ENCODE data around the gene TBC1D32.
"Not testable (repeated sequence)": the region's sequence is repeated elsewhere in the genome, so short reads cannot be mapped to it uniquely, and the experiment has no call there.

The TBC1D32 gene

GRCh38 chr6:121222656-121223055 lies 111.6 kb downstream of the TBC1D32 start:
- no peak overlapping the region for H3K27ac ChIP-seq (ENCODE audit: low read depth, low read length, severe bottlenecking)
- no peaks in the 10 kb centered on the region for H3K4me1 ChIP-seq (ENCODE audit: control insufficient read depth, insufficient read depth, low read length, poor library complexity, severe bottlenecking)
- H3K4me3 ChIP-seq (ENCODE audit: extremely low read depth, insufficient read depth, low read length, poor library complexity, severe bottlenecking), result no peak overlapping the region
- H3K36me3 ChIP-seq (ENCODE audit: control insufficient read depth, insufficient read depth, low read length), result no peaks in the 10 kb centered on the region
- WGBS, 2 experiments (ENCODE audit: insufficient coverage in 2 of 2), result no CpG with 5 or more reads among the region's 3 CpGs
- H3K9me3 ChIP-seq (ENCODE audit: control insufficient read depth, low read length), result no peaks in the 10 kb centered on the region

- H3K4me1 ChIP-seq (ENCODE audit: control insufficient read depth, insufficient read depth, low read length, poor library complexity, severe bottlenecking), result no peaks in the 10 kb centered on the region
- H3K36me3 ChIP-seq (ENCODE audit: control insufficient read depth, insufficient read depth, low read length), result no peaks in the 10 kb centered on the region
- H3K9me3 ChIP-seq (ENCODE audit: control insufficient read depth, low read length), result peaks cover 8% of the 10 kb centered on the region
- H3K27ac ChIP-seq (ENCODE audit: low read depth, low read length, severe bottlenecking), result no peak overlapping the region
- no peak overlapping the region for H3K4me3 ChIP-seq (ENCODE audit: extremely low read depth, insufficient read depth, low read length, poor library complexity, severe bottlenecking)
- WGBS, 2 experiments (ENCODE audit: insufficient coverage in 2 of 2), result 71% methylated on average over 1 of the region's 1 CpG; no CpG with 5 or more reads in 1 of the 2 experiments
Measured at GRCh38 chr6:121216928-121217327, 117.4 kb downstream of the TBC1D32 start.

DNA sequence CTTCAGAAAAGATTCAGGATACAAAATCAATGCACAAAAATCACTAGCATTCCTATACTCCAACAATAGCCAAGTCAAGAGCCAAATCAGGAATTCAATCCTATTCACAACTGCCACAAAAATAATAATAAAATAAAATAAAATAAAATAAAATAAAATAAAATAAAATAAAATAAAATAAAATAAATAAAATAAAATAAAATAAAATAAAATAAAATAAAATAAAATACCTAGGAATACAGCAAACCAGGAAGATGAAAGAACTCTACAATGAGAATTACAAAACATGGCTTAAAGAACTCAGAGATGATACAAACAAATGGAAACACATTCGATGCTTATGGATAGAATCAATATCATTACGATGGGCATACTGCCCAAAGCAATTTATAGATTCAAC lies 120.9 kb downstream of the TBC1D32 start:
- H3K4me3 ChIP-seq (ENCODE audit: extremely low read depth, insufficient read depth, low read length, poor library complexity, severe bottlenecking); H3K4me1 ChIP-seq (ENCODE audit: control insufficient read depth, insufficient read depth, low read length, poor library complexity, severe bottlenecking); H3K9me3 ChIP-seq (ENCODE audit: control insufficient read depth, low read length); H3K36me3 ChIP-seq (ENCODE audit: control insufficient read depth, insufficient read depth, low read length); H3K27ac ChIP-seq (ENCODE audit: low read depth, low read length, severe bottlenecking): not testable (repeated sequence)
- 90% methylated on average over 2 of the region's 2 CpGs; no CpG with 5 or more reads in 1 of the 2 experiments for WGBS, 2 experiments (ENCODE audit: insufficient coverage in 2 of 2)

- no peak overlapping the region for H3K27ac ChIP-seq (ENCODE audit: low read depth, low read length, severe bottlenecking)
- WGBS, 2 experiments (ENCODE audit: insufficient coverage in 2 of 2), result no CpG with 5 or more reads among the region's 5 CpGs
Measured at GRCh38 chr6:121210943-121211342, 123.3 kb downstream of the TBC1D32 start.

GRCh38 chr6:121205569-121205968 lies 128.7 kb downstream of the TBC1D32 start:
- 87 to 94% methylated on average over 2 to 3 of the region's 3 CpGs for WGBS, 2 experiments (ENCODE audit: insufficient coverage in 2 of 2)
- no peaks in the 10 kb centered on the region for H3K4me1 ChIP-seq (ENCODE audit: control insufficient read depth, insufficient read depth, low read length, poor library complexity, severe bottlenecking)
- H3K36me3 ChIP-seq (ENCODE audit: control insufficient read depth, insufficient read depth, low read length), result no peaks in the 10 kb centered on the region
- H3K27ac ChIP-seq (ENCODE audit: low read depth, low read length, severe bottlenecking), result no peak overlapping the region
- H3K9me3 ChIP-seq (ENCODE audit: control insufficient read depth, low read length), result no peaks in the 10 kb centered on the region
- H3K4me3 ChIP-seq (ENCODE audit: extremely low read depth, insufficient read depth, low read length, poor library complexity, severe bottlenecking), result no peak overlapping the region

More at GRCh38 chr6:121210943-121211342, 123.3 kb downstream of the TBC1D32 start:
- H3K9me3 ChIP-seq (ENCODE audit: control insufficient read depth, low read length), result peaks cover 8% of the 10 kb centered on the region
- H3K4me1 ChIP-seq (ENCODE audit: control insufficient read depth, insufficient read depth, low read length, poor library complexity, severe bottlenecking), result no peaks in the 10 kb centered on the region
- H3K36me3 ChIP-seq (ENCODE audit: control insufficient read depth, insufficient read depth, low read length), result no peaks in the 10 kb centered on the region
- H3K4me3 ChIP-seq (ENCODE audit: extremely low read depth, insufficient read depth, low read length, poor library complexity, severe bottlenecking), result no peak overlapping the region

DNA sequence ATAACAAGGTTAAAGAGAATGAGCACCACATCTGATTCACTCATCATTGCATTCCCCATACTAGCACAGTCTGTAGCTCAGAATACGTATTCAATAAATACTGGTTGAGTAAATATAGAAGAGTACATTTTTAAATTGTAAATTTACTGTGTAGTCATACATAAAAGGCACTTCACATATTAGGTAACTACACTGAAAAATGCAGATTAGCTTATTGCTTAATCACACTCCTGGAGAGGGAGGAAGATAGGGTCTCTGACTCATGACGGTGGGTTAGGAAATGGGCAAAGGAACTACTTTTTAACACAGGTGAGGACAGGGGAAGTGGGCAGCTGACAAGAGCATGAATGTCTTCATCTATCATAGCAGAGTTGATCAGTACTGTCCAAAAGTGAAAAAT lies 133.2 kb downstream of the TBC1D32 start:
- 83 to 100% methylated on average over 1 of the region's 2 CpGs for WGBS, 2 experiments (ENCODE audit: insufficient coverage in 2 of 2)
- Histone ChIP-seq H3K36me3 (ENCODE audit: control insufficient read depth, insufficient read depth, low read length) (no peaks in the 10 kb centered on the region), H3K9me3 (ENCODE audit: control insufficient read depth, low read length) (no peaks in the 10 kb centered on the region), H3K4me1 (ENCODE audit: control insufficient read depth, insufficient read depth, low read length, poor library complexity, severe bottlenecking) (no peaks in the 10 kb centered on the region), H3K27ac (ENCODE audit: low read depth, low read length, severe bottlenecking) (no peak overlapping the region), H3K4me3 (ENCODE audit: extremely low read depth, insufficient read depth, low read length, poor library complexity, severe bottlenecking) (no peak overlapping the region)

DNA sequence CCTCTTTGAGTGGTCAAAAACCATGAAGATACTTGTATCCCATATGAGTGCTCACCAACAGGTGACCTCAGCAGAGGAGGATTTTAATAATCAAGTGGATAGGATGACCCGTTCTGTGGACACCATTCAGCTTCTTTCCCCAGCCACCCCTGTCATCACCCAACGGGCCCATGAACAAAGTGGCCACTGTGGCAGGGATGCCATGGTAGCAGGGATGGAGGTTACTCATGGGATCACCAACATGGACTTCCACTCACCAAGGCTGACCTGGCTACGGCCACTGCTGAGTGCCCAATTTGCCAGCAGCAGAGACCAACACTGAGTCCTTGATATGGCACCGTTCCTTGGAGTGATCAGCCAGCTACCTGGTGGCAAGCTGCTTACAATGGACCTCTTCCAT lies 138.2 kb downstream of the TBC1D32 start:
- not testable (repeated sequence) for H3K36me3 ChIP-seq (ENCODE audit: control insufficient read depth, insufficient read depth, low read length); H3K27ac ChIP-seq (ENCODE audit: low read depth, low read length, severe bottlenecking); H3K4me3 ChIP-seq (ENCODE audit: extremely low read depth, insufficient read depth, low read length, poor library complexity, severe bottlenecking); H3K4me1 ChIP-seq (ENCODE audit: control insufficient read depth, insufficient read depth, low read length, poor library complexity, severe bottlenecking); H3K9me3 ChIP-seq (ENCODE audit: control insufficient read depth, low read length)
- 89 to 90% methylated on average over 3 to 4 of the region's 4 CpGs for WGBS, 2 experiments (ENCODE audit: insufficient coverage in 2 of 2)

DNA sequence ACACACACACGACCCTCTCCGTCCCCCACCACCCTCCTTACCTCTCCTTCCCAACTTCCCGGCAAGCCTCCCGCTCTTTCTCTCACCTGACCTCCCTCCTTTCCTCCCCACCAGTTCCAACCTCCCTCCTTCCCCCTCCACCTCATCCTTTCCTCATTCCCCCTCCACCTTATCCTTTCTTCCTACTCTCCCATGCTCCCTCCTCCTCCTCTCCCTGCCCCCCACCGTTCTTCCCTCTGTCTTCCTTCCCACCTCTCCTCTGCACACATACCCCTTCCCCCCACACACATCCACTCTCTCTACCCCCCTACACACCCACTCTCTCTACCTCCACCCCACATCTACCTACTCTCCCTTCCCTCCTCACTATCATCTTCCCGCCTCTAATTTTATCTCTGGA lies 144.2 kb downstream of the TBC1D32 start:
- Histone ChIP-seq H3K36me3 (ENCODE audit: control insufficient read depth, insufficient read depth, low read length) (no peaks in the 10 kb centered on the region), H3K27ac (ENCODE audit: low read depth, low read length, severe bottlenecking) (no peak overlapping the region), H3K9me3 (ENCODE audit: control insufficient read depth, low read length) (no peaks in the 10 kb centered on the region), H3K4me1 (ENCODE audit: control insufficient read depth, insufficient read depth, low read length, poor library complexity, severe bottlenecking) (no peaks in the 10 kb centered on the region), H3K4me3 (ENCODE audit: extremely low read depth, insufficient read depth, low read length, poor library complexity, severe bottlenecking) (no peak overlapping the region)
- WGBS, 2 experiments (ENCODE audit: insufficient coverage in 2 of 2), result 67 to 89% methylated on average over 3 to 6 of the region's 6 CpGs

DNA sequence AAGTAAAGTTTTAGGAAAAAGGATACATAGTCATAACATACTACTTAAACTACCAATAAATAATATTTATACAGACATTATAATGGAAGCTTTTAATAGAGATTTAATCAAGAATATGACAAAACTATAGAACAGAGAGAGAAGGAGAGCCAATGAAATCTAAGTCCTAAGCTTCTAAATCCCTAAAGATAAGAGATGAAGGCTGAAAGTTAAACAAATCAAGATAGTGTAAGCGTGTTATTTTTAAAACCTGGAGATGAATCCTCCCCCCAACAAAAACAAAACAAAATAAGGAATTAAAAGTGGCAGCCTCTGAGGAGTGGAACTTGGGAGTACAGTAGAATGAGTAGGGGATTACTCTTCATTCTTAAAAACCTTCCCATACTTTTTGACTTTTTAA lies 145.9 kb downstream of the TBC1D32 start:
- Histone ChIP-seq H3K27ac (ENCODE audit: low read depth, low read length, severe bottlenecking) (no peak overlapping the region), H3K9me3 (ENCODE audit: control insufficient read depth, low read length) (no peaks in the 10 kb centered on the region), H3K36me3 (ENCODE audit: control insufficient read depth, insufficient read depth, low read length) (no peaks in the 10 kb centered on the region), H3K4me3 (ENCODE audit: extremely low read depth, insufficient read depth, low read length, poor library complexity, severe bottlenecking) (no peak overlapping the region), H3K4me1 (ENCODE audit: control insufficient read depth, insufficient read depth, low read length, poor library complexity, severe bottlenecking) (no peaks in the 10 kb centered on the region)
- no CpG with 5 or more reads among the region's 1 CpG for WGBS, 2 experiments (ENCODE audit: insufficient coverage in 2 of 2)

DNA sequence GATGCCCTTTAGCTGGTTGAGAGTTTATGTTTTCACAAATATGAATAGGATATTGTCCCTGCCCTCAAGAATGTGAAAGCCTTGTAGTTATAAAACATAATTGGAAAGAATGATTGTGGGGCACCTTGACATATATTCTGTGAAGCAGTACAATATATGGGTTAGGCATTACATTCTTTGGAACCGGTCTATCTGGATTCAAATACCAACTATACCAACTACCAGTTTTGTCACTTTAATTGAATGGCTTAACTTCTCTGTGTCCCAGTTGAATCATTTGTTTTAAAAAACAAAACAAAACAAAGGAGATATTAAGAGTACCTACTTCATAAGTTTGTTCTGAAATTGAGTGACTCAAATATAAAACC lies 146.5 kb downstream of the TBC1D32 start:
- Histone ChIP-seq H3K4me1 (ENCODE audit: control insufficient read depth, insufficient read depth, low read length, poor library complexity, severe bottlenecking) (no peaks in the 10 kb centered on the region), H3K9me3 (ENCODE audit: control insufficient read depth, low read length) (no peaks in the 10 kb centered on the region), H3K36me3 (ENCODE audit: control insufficient read depth, insufficient read depth, low read length) (no peaks in the 10 kb centered on the region), H3K27ac (ENCODE audit: low read depth, low read length, severe bottlenecking) (no peak overlapping the region), H3K4me3 (ENCODE audit: extremely low read depth, insufficient read depth, low read length, poor library complexity, severe bottlenecking) (no peak overlapping the region)
- no CpG with 5 or more reads among the region's 1 CpG for WGBS, 2 experiments (ENCODE audit: insufficient coverage in 2 of 2)

GRCh38 chr6:121187200-121187832 lies 147.0 kb downstream of the TBC1D32 start:
- Histone ChIP-seq H3K4me1 (ENCODE audit: control insufficient read depth, insufficient read depth, low read length, poor library complexity, severe bottlenecking) (no peaks in the 10 kb centered on the region), H3K36me3 (ENCODE audit: control insufficient read depth, insufficient read depth, low read length) (no peaks in the 10 kb centered on the region), H3K4me3 (ENCODE audit: extremely low read depth, insufficient read depth, low read length, poor library complexity, severe bottlenecking) (no peak overlapping the region), H3K9me3 (ENCODE audit: control insufficient read depth, low read length) (no peaks in the 10 kb centered on the region), H3K27ac (ENCODE audit: low read depth, low read length, severe bottlenecking) (no peak overlapping the region)
- WGBS, 2 experiments (ENCODE audit: insufficient coverage in 2 of 2), result no CpG with 5 or more reads among the region's 1 CpG
